Stomach (tissue), 9 donors: Measurements from ENCODE around the gene PPOX. TPM values are rescaled to one million over a fixed set of nuclear protein-coding genes. Genes with fewer than 3 reads are reported as not detected.

Experiments
- DNase-seq, 2 donors: peaks; one replicate each; pipeline versions ENCODE4 v3.0.0 to v3.0.0-alpha.2; 2013 to 2019
- H3K27ac ChIP-seq, 5 donors: fragments of 200-600 bp in 4 of 5; sonication (generic) in 4 of 5; one replicate each; pipeline ENCODE4 v1.5.1; 2013 to 2019; ENCODE audit warnings: mild to moderate bottlenecking in 1 of 5, moderate library complexity in 1 of 5
- H3K27me3 ChIP-seq, 3 donors: fragments of 200-600 bp; sonication (generic); one replicate each; pipeline ENCODE4 v1.5.1; 2017 to 2019; ENCODE audit warnings: mixed run types in 1 of 3
- H3K36me3 ChIP-seq, 4 donors: fragments of 200-600 bp; sonication (generic); 1 replicate in 3 of 4; 2 replicates in 1 of 4; pipeline ENCODE4 v1.5.1; 2016 to 2019
- H3K4me1 ChIP-seq, 4 donors: fragments of 200-600 bp; sonication (generic); one replicate each; pipeline ENCODE4 v1.5.1; 2016 to 2019
- H3K4me3 ChIP-seq, 4 donors: fragments of 200-600 bp; sonication (generic) in 3 of 4; one replicate each; pipeline ENCODE4 v1.5.1; 2016 to 2019; ENCODE audit warnings: mild to moderate bottlenecking in 1 of 4
- H3K9me3 ChIP-seq, 4 donors: fragments of 200-600 bp; sonication (generic); one replicate each; pipeline ENCODE4 v1.5.1; 2016 to 2019
- EP300 ChIP-seq: sonication (generic); formaldehyde crosslinking; IDR thresholded peaks from one replicate; pipeline ENCODE4 v1.6.1; 2017; ENCODE audit warnings: antibody characterized with exemption
- POLR2A ChIP-seq, 4 donors: fragments of 450-650 bp; IDR thresholded peaks; one replicate each; pipeline ENCODE4 v1.6.1; 2016; ENCODE audit warnings: antibody characterized with exemption in 4 of 4, control low read depth in 2 of 4, mild to moderate bottlenecking in 1 of 4, moderate library complexity in 1 of 4
- POLR2AphosphoS5 ChIP-seq, 3 donors: sonication (generic); formaldehyde crosslinking; IDR thresholded peaks; one replicate each; pipeline ENCODE4 v1.6.1; 2016; ENCODE audit warnings: antibody characterized with exemption in 3 of 3
- WGBS, 5 donors: extraction: QIAGEN DNeasy Blood & Tissue Kit in 3 of 5; methylation state at CpG; one replicate each; pipeline versions ENCODE4 v1.1.5 to v1.1.7; 2013 to 2018; 5-methylcytosine and 5-hydroxymethylcytosine counted together
- intact Hi-C: fragments of 100-400 bp; cut with DNase I; formaldehyde crosslinking; loops from one replicate; pipeline ENCODE4 v1.15.1; 2023; ENCODE audit warnings: low total_unique reads
- polyA plus RNA-seq, 3 donors: library from polyadenylated mRNA; stranded (reverse); fragments of 200-250 nt; gene quantifications; one replicate each; pipeline ENCODE4 v1.2.3, GENCODE V29; 2013
- total RNA-seq, 5 donors: library from RNA; depleted of rRNA; stranded (reverse); fragments of >200 nt; gene quantifications; one replicate each; pipeline versions ENCODE4 v1.1.0 to v1.2.3, GENCODE V29; 2014 to 2016
- TF ChIP-seq, protein P1 (sequence below), 7 experiments: fragments of 450-650 bp in 4 of 7; fragments of 200-600 bp in 3 of 7; sonication (generic) in 3 of 7; IDR thresholded peaks; one replicate each; pipeline ENCODE4 v1.5.1; 2016 to 2019; ENCODE audit warnings: antibody characterized with exemption in 7 of 7, control low read depth in 2 of 7, mild to moderate bottlenecking in 1 of 7
- donor health status: healthy with polysubstance abuse.
- donor health status: Bipolar disorder and iron deficiency.
- donor health status: healthy.

PPOX gene
- total and polyA plus RNA-seq, 8 donors, result 9.5 to 52.7 (median 31.8) TPM

DNA sequence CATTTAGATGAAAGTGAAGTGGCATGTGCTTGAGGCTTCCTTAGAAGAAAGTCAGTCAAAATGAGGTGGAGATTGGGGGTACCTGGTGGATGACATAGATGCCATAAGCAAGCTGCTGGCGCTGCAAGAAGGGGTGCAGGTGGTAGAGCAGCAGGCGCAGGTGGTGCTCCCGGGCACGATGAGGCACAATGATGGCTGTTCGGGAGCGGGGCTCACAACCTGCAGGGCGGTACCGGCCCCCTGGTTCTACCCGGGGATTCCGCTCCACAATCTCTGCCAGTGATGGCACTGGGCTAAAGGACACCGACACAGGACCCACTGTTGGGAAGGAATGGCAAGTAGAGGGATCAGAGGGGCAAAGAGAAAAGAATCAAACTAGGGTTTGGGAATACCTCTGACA lies 8.7 kb downstream of the PPOX start:
- Histone ChIP-seq H3K36me3 (peaks cover 39 to 61% (median 61%) of the 10 kb centered on the region in 4 donors), H3K27me3 (no peaks in the 10 kb centered on the region), H3K4me3 (no peak overlapping the region), H3K9me3 (no peaks in the 10 kb centered on the region), H3K4me1 (peaks cover 30 to 55% (median 44%) of the 10 kb centered on the region in 4 donors), H3K27ac (peak overlapping the region in 1 of 5 donors; percentile 91)
- TF ChIP-seq, protein P1, sequence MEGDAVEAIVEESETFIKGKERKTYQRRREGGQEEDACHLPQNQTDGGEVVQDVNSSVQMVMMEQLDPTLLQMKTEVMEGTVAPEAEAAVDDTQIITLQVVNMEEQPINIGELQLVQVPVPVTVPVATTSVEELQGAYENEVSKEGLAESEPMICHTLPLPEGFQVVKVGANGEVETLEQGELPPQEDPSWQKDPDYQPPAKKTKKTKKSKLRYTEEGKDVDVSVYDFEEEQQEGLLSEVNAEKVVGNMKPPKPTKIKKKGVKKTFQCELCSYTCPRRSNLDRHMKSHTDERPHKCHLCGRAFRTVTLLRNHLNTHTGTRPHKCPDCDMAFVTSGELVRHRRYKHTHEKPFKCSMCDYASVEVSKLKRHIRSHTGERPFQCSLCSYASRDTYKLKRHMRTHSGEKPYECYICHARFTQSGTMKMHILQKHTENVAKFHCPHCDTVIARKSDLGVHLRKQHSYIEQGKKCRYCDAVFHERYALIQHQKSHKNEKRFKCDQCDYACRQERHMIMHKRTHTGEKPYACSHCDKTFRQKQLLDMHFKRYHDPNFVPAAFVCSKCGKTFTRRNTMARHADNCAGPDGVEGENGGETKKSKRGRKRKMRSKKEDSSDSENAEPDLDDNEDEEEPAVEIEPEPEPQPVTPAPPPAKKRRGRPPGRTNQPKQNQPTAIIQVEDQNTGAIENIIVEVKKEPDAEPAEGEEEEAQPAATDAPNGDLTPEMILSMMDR (IDR thresholded peaks at IDR 0.05), result no peak
- TF ChIP-seq EP300 (no peak), POLR2AphosphoS5 (IDR thresholded peaks at IDR 0.05) (no peak), POLR2A (IDR thresholded peaks at IDR 0.05) (no peak)
- 94 to 96% (median 95%) methylated on average over 11 of the region's 11 CpGs for WGBS, 5 donors
- intact Hi-C loops, result no loop called here
- no peak for DNase-seq

DNA sequence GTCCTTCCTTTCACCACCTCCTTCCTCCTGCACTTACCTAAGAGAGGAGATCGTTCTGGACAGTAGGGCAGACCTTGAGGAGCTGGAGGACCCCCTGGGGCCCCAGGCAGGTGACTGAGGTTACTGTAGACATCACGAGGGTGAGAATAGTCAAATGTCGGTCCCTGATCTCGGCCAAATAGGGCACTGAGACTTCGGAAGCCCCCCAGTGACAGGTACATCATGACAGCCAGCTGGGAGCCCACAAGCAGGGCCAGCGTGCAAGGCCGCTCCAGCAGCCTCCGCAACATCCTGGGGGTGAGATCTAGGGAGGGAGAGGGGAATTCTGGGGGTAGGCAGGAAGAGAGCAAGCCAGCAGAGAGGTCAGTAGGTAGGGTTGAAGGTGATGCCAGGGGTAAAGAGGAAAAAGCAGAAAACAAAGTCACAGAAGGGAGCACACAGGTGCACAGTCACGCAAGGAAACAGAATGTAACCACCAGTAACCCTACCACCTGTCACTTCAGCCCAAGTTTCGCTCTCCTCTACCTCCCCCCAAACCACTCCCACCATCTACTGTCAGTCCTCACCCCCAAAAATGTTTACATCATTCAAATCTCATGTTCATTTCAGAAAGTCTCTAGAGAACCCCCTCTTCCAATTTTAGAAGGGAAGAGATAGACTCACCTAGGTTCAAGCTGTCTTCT lies 9.7 kb downstream of the PPOX start:
- H3K4me1 ChIP-seq, result peaks cover 30 to 55% (median 40%) of the 10 kb centered on the region in 4 donors
- no peaks in the 10 kb centered on the region for H3K27me3 ChIP-seq
- no peak for DNase-seq
- 86 to 90% (median 86%) methylated on average over 10 of the region's 10 CpGs for WGBS, 5 donors
- peak overlapping the region in 4 of 5 donors; percentile 91 to 96 (median 96) for H3K27ac ChIP-seq
- peak overlapping the region; percentile 71 to 95 (median 82) for H3K4me3 ChIP-seq
- TF ChIP-seq EP300, result no peak
- TF ChIP-seq, protein P1 (IDR thresholded peaks at IDR 0.05), result no peak
- no peak for TF ChIP-seq POLR2A (IDR thresholded peaks at IDR 0.05)
- TF ChIP-seq POLR2AphosphoS5 (IDR thresholded peaks at IDR 0.05), result no peak
- H3K9me3 ChIP-seq, result no peaks in the 10 kb centered on the region
- H3K36me3 ChIP-seq, result peaks cover 31 to 51% (median 51%) of the 10 kb centered on the region in 4 donors
- intact Hi-C loops, result no loop called here

DNA sequence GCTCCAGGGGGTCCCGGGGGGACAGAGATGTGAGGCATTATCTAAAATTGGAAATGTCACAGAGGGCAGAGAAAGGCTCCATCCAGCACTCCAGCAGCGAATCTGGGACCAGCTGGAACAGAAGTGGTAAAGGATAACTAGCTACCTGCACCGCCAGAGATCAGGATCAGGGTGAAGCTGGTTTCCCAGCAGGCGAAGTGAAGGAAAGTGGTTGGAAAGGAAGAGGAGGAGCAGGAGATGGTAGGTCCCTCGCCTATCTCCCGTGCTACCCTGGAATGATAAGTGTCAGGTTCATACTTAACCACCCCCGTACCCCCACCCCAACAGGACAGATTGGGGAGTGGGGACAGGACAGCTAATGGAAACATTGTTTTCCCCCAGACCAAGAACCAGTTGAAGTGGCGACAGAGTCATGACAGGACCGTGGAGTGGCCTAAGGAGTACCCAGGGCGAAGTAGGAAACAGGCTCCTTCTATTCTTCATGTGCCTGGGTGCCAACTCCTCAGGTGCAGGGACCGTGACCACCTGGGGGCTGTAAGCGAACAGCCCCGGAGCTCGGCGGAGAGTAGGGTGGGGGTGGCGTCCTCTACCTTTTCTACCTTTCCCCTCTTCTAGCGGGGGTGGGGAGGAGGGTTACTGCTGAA lies 10.4 kb downstream of the PPOX start:
- intact Hi-C loops, result no loop called here
- peaks cover 30 to 52% (median 40%) of the 10 kb centered on the region in 4 donors for H3K4me1 ChIP-seq
- no peak for DNase-seq
- no peaks in the 10 kb centered on the region for H3K9me3 ChIP-seq
- 10 to 17% (median 11%) methylated on average over 16 to 17 of the region's 17 CpGs for WGBS, 5 donors
- H3K36me3 ChIP-seq, result peaks cover 24 to 44% (median 44%) of the 10 kb centered on the region in 4 donors
- TF ChIP-seq, protein P1 (IDR thresholded peaks at IDR 0.05), result no peak
- TF ChIP-seq EP300, result no peak
- TF ChIP-seq POLR2AphosphoS5 (IDR thresholded peaks at IDR 0.05), result no peak
- no peak for TF ChIP-seq POLR2A (IDR thresholded peaks at IDR 0.05)
- H3K27ac ChIP-seq, result peak overlapping the region; percentile 91 to 96 (median 95)
- H3K4me3 ChIP-seq, result peak overlapping the region; percentile 71 to 95 (median 82)
- H3K27me3 ChIP-seq, result no peaks in the 10 kb centered on the region

DNA sequence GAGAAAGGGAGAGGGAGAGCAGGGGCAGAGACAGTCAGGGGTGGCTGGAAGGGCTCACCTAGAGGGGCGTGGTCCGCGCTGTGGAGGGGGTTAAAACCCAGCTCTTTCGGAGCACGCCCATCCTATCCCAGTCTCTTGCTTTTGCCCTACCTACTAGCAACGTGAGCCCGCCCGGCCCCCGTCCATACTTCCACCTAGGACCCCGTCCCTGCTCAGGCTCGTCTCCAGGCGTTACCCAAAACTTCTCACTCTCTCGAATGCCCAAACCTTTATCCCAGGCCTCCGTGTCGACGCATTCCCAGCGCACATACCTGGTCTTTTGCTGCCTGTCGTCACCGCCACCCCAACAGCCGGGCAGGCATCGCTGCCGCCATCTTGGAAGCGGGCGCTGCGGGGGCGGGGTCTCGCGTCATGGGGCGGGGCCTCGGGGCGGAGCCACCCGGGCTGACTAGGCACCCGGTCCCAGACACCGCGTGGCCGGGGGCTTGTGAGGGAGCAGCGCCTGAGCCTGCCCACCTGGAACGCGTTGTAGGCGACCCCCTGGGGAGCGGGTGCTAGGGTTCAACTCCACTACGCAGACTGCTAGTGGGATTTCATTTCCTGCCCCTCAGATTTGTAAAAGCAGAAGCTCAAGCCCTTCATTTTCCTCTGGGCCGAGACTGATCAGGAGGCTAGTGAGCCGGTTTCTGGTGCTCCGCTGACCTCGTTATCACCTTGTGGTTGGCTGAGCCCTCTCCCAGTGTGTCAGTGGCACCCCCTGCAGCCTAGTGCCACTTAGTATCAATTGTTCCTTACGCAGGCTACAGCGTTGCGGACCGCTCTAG lies 11.1 kb downstream of the PPOX start, which contains the start of gene B4GALT3:
Gene B4GALT3 (minus strand): TSS at position 396 of the 824 bp plus-strand sequence. CDS start 1,447 bp downstream, outside the sequence.
- Histone ChIP-seq H3K4me3 (peak within 1 kb of the TSS; percentile 71 to 95 (median 82)), H3K27me3 (no peaks in the 10 kb centered on the region), H3K36me3 (peaks cover 19 to 37% (median 37%) of the 10 kb centered on the region in 4 donors), H3K27ac (peak within 1 kb of the TSS; percentile 91 to 96 (median 95)), H3K4me1 (peaks cover 28 to 52% (median 38%) of the 10 kb centered on the region in 4 donors), H3K9me3 (no peaks in the 10 kb centered on the region)
- peak in 2 of 4 donors; percentile 52 to 69 for TF ChIP-seq POLR2A (IDR thresholded peaks at IDR 0.05)
- TF ChIP-seq, protein P1 (IDR thresholded peaks at IDR 0.05), result no peak
- TF ChIP-seq POLR2AphosphoS5 (IDR thresholded peaks at IDR 0.05), result peak; percentile 57 to 91 (median 86)
- peak; percentile 92 to 96 for DNase-seq
- WGBS, 5 donors, result 2 to 6% (median 4%) methylated on average over 27 to 50 of the region's 50 CpGs
- intact Hi-C loops, result no loop called here
